Gastrocnemius medialis (tissue), 4 donors: ENCODE data around the gene MPPED1. TPM values are rescaled to one million over a fixed set of nuclear protein-coding genes. Genes with fewer than 3 reads are reported as not detected.

Source experiments
- ATAC-seq, 2 donors: fragments of 150-250 bp; one replicate each; pipeline ENCODE4 v1.9.1; 2016
- DNase-seq, 2 donors: peaks; one replicate each; pipeline ENCODE4 v3.0.0-alpha.2; 2019
- H3K27ac ChIP-seq, 4 donors: fragments of 200-600 bp; sonication (generic); 1 replicate in 1 of 4; 2 replicates in 3 of 4; pipeline ENCODE4 v1.5.1; 2016 to 2018; ENCODE audit warnings: mild to moderate bottlenecking in 2 of 4, moderate library complexity in 1 of 4
- H3K27me3 ChIP-seq, 3 donors: fragments of 200-600 bp; sonication (generic) in 2 of 3; 1 replicate in 1 of 3; 2 replicates in 2 of 3; pipeline versions ENCODE4 v1.5.1 to v1.6.0; 2016 to 2019; ENCODE audit warnings: mild to moderate bottlenecking in 1 of 3, moderate library complexity in 1 of 3
- H3K36me3 ChIP-seq, 2 donors: fragments of 200-600 bp; sonication (generic) in 1 of 2; one replicate each; pipeline ENCODE4 v1.5.1; 2017 to 2018
- H3K4me1 ChIP-seq, 2 donors: fragments of 200-600 bp; sonication (generic) in 1 of 2; one replicate each; pipeline ENCODE4 v1.5.1; 2016 to 2017; ENCODE audit warnings: mild to moderate bottlenecking in 2 of 2
- H3K4me3 ChIP-seq, 4 donors: fragments of 200-600 bp; sonication (generic) in 3 of 4; 1 replicate in 1 of 4; 2 replicates in 3 of 4; pipeline ENCODE4 v1.5.1; 2016 to 2019; ENCODE audit warnings: mild to moderate bottlenecking in 2 of 4
- H3K9me3 ChIP-seq, 3 donors: fragments of 200-600 bp; sonication (generic) in 2 of 3; 1 replicate in 1 of 3; 2 replicates in 2 of 3; pipeline ENCODE4 v1.5.1; 2016 to 2019
- CTCF ChIP-seq, 5 experiments: fragments of 450-650 bp in 3 of 5; fragments of 200-600 bp in 2 of 5; sonication (generic) in 2 of 5; IDR thresholded peaks in 4 of 5; conservative IDR thresholded peaks in 1 of 5; 1 replicate in 4 of 5; 2 replicates in 1 of 5; pipeline ENCODE4 v1.5.1; 2016 to 2019; ENCODE audit warnings: antibody characterized with exemption in 5 of 5, mild to moderate bottlenecking in 3 of 5, moderate library complexity in 3 of 5
- POLR2A ChIP-seq, 2 donors: fragments of 450-650 bp; IDR thresholded peaks; one replicate each; pipeline ENCODE4 v1.6.1; 2017; ENCODE audit warnings: antibody characterized with exemption in 2 of 2, mild to moderate bottlenecking in 2 of 2, moderate library complexity in 2 of 2
- in situ Hi-C, 4 donors: fragments of 200-750 bp; cut with MboI; loops; one replicate each; pipeline versions ENCODE4 v1.15.0 to v1.8.0; 2017; ENCODE audit warnings: low sequenced_read_pairs in 4 of 4
- intact Hi-C: fragments of 100-400 bp; cut with DNase I; formaldehyde crosslinking; loops from one replicate; pipeline ENCODE4 v1.15.1; 2023; ENCODE audit warnings: low total_unique reads
- total RNA-seq, 4 donors: library from RNA; depleted of rRNA; stranded (reverse); fragments of >200 nt; gene quantifications; one replicate each; pipeline versions ENCODE4 v1.1.0 to v1.2.3, GENCODE V29; 2016

MPPED1 gene
- total RNA-seq, 4 donors from 2014 or later: not detected

GRCh38 chr22:43510281-43511070 is 98.7 kb downstream of the MPPED1 start:
- no peaks in the 10 kb centered on the region for H3K9me3 ChIP-seq
- H3K36me3 ChIP-seq: no peaks in the 10 kb centered on the region
- TF ChIP-seq CTCF (IDR thresholded peaks at IDR 0.05 in 4 of 5, conservative IDR thresholded peaks at IDR 0.05 in 1 of 5): no peak
- TF ChIP-seq POLR2A (IDR thresholded peaks at IDR 0.05): no peak
- in situ Hi-C loops (no loop called here), intact Hi-C loops (no loop called here)
- H3K4me3 ChIP-seq: no peak overlapping the region
- H3K4me1 ChIP-seq: no peaks in the 10 kb centered on the region
- no peak overlapping the region for H3K27ac ChIP-seq
- ATAC-seq (no peak), DNase-seq (no peak)
- H3K27me3 ChIP-seq: peaks cover 0 to 2% (median 0%) of the 10 kb centered on the region in 3 donors

GRCh38 chr22:43511276-43511910 is 99.6 kb downstream of the MPPED1 start:
- no peak for ATAC-seq
- Histone ChIP-seq H3K4me1 (no peaks in the 10 kb centered on the region), H3K9me3 (no peaks in the 10 kb centered on the region), H3K27ac (no peak overlapping the region), H3K4me3 (no peak overlapping the region), H3K27me3 (peaks cover 0 to 2% (median 0%) of the 10 kb centered on the region in 3 donors), H3K36me3 (no peaks in the 10 kb centered on the region)
- DNase-seq: no peak
- in situ Hi-C loops: no loop called here
- intact Hi-C loops: no loop called here
- TF ChIP-seq POLR2A (IDR thresholded peaks at IDR 0.05) (no peak), CTCF (IDR thresholded peaks at IDR 0.05 in 4 of 5, conservative IDR thresholded peaks at IDR 0.05 in 1 of 5) (no peak)

- no peak overlapping the region for H3K27ac ChIP-seq
- ATAC-seq: no peak
- H3K9me3 ChIP-seq: no peaks in the 10 kb centered on the region
- no peaks in the 10 kb centered on the region for H3K4me1 ChIP-seq
- DNase-seq: no peak
- H3K27me3 ChIP-seq: peaks cover 0 to 2% (median 0%) of the 10 kb centered on the region in 3 donors
- H3K4me3 ChIP-seq: no peak overlapping the region
- intact Hi-C loops (no loop called here), in situ Hi-C loops (no loop called here)
- H3K36me3 ChIP-seq: no peaks in the 10 kb centered on the region
- TF ChIP-seq CTCF (IDR thresholded peaks at IDR 0.05 in 4 of 5, conservative IDR thresholded peaks at IDR 0.05 in 1 of 5) (no peak), POLR2A (IDR thresholded peaks at IDR 0.05) (no peak)
Observed at GRCh38 chr22:43512279-43512678, 100.5 kb downstream of the MPPED1 start.

- in situ Hi-C loops: no loop called here
- H3K27ac ChIP-seq: no peak overlapping the region
- H3K4me1 ChIP-seq: no peaks in the 10 kb centered on the region
- DNase-seq (no peak), ATAC-seq (no peak)
- no peak overlapping the region for H3K4me3 ChIP-seq
- H3K36me3 ChIP-seq: no peaks in the 10 kb centered on the region
- intact Hi-C loops: no loop called here
- peaks cover 0 to 2% (median 0%) of the 10 kb centered on the region in 3 donors for H3K27me3 ChIP-seq
- H3K9me3 ChIP-seq: no peaks in the 10 kb centered on the region
- TF ChIP-seq CTCF (IDR thresholded peaks at IDR 0.05 in 4 of 5, conservative IDR thresholded peaks at IDR 0.05 in 1 of 5) (no peak), POLR2A (IDR thresholded peaks at IDR 0.05) (no peak)
Observed at GRCh38 chr22:43514476-43515157, 102.8 kb downstream of the MPPED1 start.
